Activated CD8-positive, alpha-beta memory T cell treated with anti-CD3 and anti-CD28 coated beads, Interleukin-2, amount 50 U/mL, for 24 hours (primary cell): ENCODE data around the gene TST.
"Not testable (repeated sequence)": the region's sequence is repeated elsewhere in the genome, so short reads cannot be mapped to it uniquely, and the experiment has no call there.

ENCODE experiments used
- DNase-seq: peaks from one replicate; pipeline ENCODE4 v3.0.0-alpha.2; 2020; ENCODE audit errors: extremely low read depth

TST gene

DNA sequence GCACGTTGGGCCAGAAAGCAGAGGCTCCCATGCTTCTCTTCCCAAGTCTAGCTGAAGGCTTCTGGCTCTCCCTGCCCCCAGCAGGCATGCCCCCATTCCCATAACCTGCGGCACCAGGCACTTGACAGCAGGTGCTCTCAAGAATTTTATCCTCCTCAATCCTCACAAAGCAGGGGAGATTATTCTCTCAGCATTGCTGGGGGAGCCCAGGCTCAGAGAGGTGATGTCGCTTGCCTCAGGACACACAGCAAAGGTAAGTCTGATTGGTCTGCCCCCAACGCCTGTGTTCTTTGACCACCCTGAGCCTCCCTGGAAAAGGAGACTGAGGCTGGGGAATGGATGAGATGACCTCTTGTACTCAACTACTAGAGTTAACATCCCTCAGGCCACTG, 4.8 kb downstream of the TST start:
- DNase-seq = no peak

DNA sequence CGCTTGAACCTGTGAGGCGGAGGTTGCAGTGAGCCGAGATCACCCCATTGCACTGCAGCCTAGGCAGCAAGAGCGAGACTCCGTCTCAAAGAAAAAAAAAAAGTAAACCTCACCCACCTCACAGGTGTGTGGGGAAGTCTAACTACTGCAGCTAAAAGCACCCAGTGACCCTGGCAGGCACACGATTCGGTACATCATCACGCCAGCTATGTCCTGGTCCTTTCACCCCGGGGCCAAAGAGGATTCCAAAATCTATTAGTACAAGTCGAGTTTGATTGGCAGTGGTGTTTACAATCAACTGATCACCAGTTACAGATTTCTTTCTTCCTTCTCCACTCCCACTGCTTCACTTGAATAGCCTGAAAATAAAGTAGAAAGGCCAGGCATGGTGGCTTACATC, 6.3 kb downstream of the TST start:
- no peak for DNase-seq

DNA sequence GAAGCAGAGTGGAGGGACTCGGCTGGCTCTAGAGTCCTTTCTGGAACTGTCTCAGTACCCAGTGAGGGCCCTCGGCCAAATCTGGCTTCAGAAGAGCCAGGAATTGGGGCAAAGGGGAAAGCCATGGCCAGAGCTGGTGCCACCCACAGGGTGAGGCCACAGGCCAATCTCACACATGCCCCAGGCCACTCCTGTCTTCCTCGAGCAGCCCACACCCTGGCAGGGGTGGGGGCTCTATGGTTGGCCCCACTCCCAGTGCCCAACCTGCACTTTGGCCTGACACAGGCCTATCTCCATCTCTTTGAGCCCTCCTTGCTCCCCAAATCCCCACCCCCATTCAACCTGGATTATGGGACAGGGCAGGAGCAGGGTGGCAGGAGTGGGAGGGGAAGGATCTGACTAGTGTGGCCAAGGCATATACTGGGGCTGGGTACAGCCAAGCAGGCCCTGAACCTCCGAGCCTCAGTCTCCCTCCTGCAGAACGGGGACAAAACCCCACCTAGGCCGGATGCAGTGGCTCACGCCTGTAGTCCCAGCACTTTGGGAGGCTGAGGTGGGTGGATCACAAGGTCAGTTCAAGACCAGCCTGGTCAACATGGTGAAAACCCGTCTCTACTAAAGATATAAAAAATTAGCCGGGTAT, 6.9 kb downstream of the TST start:
- DNase-seq = no peak

- no peak for DNase-seq
Measured at GRCh38 chr22:37011472-37011871, 7.8 kb downstream of the TST start.

- no peak for DNase-seq
Measured at GRCh38 chr22:37010976-37011375, 8.3 kb downstream of the TST start.

DNA sequence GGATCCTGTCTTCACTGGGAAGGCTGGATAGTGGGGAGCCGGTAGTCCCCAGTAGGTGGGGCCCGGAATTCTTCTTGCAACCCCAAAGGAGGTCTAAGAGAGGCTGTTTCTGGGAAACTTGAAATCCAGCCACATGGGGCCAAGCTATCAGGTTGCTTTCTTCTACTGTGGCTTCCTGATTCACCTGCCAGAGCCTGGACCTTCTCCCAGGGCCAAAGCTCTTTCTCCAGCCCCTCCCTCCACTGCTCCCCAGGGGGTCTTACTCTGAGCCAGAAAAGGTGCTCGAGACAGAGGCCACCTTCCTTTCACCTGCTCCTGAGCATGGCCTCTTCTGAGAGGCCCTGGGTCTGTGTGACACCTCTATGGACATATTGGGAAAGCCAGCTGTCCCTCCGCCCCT, 9.1 kb downstream of the TST start:
- DNase-seq = no peak

DNA sequence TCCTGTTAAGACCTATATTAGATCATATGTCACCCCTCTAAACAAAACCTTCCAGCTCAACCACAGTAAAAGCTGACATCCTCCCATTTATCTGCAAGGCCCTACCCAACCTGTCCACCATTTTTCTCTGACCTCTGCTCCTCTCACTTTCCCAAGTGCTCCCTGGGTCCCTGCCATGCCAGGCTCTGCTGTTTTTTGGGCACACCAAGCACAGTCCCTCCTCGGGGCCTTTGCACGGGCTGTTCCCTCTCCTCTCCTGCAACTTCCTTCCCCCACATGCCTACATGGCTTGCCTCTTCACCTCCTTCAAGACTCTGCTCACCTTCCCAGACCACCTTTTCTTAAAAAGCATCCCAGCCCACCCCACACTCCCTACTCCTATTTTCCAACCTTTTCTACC, 9.8 kb downstream of the TST start:
- no peak for DNase-seq

DNA sequence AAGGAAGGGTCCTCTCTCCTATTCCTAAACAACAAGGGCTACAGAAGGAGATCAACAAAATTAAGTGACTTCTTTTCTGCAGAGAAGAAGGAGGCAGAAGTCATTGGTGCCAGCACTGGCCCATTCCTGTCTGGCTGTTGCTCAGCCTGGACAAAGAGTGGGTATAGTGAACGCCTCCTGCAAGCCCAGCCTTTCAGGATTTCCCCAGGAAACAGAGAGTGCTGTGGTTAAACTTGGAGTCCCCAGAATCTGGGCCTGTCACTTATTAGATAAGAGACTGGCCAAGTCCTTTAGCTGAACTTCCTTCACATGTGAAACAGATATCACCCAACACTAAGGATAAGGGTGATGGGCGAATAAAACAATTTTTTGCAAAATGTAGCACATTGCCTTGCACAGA, 10.9 kb downstream of the TST start:
- DNase-seq = no peak

- DNase-seq = no peak
Measured at GRCh38 chr22:37007651-37008050, 11.6 kb downstream of the TST start.

DNA sequence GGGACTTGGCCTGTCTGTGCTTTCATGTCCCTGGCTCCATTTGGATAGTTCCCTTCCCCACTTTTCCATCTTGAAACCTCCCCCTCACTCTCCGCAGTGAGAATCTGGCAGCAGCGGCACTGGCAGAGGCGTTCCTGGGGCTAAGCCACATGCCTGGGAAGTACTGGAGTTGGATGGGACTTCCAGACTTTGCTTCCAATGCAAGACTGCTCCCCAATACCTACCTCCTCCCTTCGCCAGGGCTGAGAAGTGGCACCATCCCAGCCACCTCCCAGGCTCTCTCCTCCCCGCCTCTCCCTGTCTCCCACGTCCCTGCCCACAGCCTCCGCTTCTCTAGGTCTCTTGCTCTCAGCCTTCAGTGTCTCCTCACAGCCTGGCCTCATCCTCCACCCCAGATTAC, 16.6 kb downstream of the TST start:
- no peak for DNase-seq

DNA sequence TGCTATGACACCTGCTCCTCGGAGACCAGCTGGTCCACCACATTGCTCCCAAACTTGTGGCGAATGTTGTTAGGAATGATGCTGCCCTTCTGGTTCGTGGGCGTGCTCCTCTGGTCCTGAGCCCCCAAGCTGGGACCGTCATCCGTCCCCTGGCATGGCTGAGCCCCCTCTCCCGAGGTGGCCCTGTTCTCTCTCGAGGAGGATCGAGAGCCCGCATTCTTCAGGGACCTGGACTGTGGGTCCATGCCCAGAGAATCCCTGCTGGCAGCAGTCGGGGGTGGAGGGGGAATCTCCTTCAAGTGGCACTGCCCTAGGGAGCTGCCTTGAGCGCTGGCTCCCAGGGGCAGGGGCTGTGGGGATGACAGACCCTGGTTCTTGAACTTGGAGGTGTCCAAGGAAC, 17.4 kb downstream of the TST start:
- DNase-seq = no peak

- no peak for DNase-seq
Measured at GRCh38 chr22:37000676-37001534, 18.3 kb downstream of the TST start.

DNA sequence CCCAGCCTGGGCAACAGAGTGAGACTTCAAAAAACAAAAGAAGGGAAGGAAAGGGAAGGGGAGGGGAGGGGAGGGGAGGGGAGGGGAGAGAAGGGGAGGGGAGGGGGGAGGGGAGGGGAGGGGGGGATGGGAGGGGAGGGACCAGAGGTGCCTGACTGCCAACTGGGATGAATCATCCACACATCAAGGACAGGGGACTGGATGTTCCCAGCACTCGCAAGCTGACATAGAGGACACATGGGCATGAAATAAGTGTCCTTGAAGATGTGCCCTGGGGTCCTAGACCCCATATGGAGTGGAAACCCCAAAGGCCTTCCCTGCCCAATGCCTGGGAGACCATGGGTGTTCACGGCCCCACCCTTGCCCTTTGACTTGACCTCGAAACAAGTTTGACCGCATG, 19.8 kb downstream of the TST start:
- no peak for DNase-seq

GRCh38 chr22:36998620-36999351, 20.5 kb downstream of the TST start:
- no peak for DNase-seq

- DNase-seq = no peak
Measured at GRCh38 chr22:36997746-36998145, 21.5 kb downstream of the TST start.

- no peak for DNase-seq
Measured at GRCh38 chr22:36991206-36991605, 28.0 kb downstream of the TST start.

DNA sequence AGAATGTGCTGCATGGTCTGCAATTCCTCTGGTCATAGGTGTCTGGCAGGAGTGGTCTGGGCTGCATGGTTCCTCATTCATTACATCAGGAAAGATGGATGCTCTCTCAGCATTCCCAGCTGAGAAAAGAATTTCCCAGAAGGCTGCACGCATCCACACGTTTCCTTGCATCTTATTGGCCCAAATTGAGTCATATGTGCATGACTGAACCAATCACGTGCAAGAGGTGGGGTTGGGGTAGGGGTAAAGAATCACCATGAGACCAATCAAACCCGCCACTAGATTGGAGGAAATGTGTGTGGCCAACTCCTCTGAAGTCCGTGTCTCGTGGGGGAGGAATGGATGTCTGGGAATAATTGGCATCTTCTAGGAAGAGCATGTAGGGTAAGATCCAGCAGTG, 28.8 kb downstream of the TST start:
- DNase-seq = no peak

DNA sequence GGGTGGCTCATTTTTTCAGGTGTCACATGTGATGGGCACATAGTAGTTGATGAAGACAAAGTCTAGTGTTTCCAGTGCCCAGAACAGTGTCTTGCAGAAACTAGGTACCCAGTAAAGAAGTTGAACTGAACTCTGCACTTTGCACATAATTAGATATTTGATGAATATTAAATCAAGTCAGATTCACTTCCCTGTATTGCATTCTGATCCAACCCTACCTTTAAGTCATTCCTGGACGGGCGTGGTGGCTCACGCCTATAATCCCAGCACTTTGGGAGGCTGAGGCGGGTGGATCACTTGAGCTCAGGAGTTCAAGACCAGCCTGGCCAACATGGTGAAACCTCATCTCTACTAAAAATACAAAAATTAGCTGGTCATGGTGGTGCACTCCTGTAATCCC, 30.2 kb downstream of the TST start:
- DNase-seq = not testable (repeated sequence)

DNA sequence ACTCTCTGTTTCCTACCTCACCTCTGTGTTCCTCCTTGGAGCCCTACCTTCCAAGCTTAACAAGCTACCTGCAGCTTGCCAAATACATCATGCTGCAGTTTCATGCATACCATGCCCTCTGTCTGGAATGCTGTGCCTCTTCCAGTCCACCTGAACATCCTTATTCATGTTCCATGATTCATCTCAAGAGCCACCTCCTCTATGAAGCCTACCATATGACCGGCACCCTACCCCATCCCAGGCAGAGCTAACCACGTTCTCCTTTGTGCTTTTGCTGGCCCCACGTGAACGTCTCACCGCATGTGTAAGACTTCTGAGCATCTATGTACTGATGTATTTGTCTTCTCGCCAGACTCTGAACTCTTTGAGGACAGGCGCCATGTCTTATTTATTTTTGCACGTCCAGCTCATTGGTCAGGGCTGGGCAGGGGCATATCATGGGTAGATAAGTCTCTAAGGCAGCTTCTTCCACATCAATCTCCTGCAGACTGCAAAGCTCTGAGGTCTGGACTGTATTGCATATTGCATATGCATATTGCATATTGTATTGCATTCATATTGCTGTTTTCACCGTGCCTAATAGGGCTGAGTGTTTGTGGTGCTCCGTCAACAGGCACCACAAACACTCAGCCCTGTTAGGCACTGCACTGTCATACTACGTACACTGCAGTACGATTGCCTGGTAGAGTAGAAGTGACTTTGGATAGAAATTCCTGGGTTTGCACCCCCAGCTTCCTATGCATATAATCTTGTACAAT, 31.0 kb downstream of the TST start:
- DNase-seq = no peak

GRCh38 chr22:36986242-36986821, 32.9 kb downstream of the TST start:
- peak; percentile 6 for DNase-seq

GRCh38 chr22:36985211-36985889, 33.9 kb downstream of the TST start:
- DNase-seq = no peak
